ENCODE measurements around the gene IRF3.
A peak's percentile ranks its signal among the peaks of the same experiment; 100 is the strongest.

- TF ChIP-seq POLR2A (IDR thresholded peaks at IDR 0.05; ENCODE audit: low read depth, low read length) = peak; percentile 38
- peak; percentile 64 to 81 (median 73) for TF ChIP-seq CTCF (IDR thresholded peaks at IDR 0.05 in 2 of 3, conservative IDR thresholded peaks at IDR 0.05 in 1 of 3; ENCODE audit: control insufficient read depth in 2 of 3, extremely low read depth in 1 of 3, insufficient read depth in 1 of 3, low read depth in 3 of 3, low read length in 3 of 3)
- TF ChIP-seq HDAC2 (IDR thresholded peaks at IDR 0.05) = no peak
- TF ChIP-seq CUX1 (IDR thresholded peaks at IDR 0.05; ENCODE audit: insufficient replicate concordance, low read depth, low read length) = no peak
- TF ChIP-seq CEBPZ (IDR thresholded peaks at IDR 0.05; ENCODE audit: low read depth, low read length) = no peak
- no peak for TF ChIP-seq EP300 (IDR thresholded peaks at IDR 0.05; ENCODE audit: borderline replicate concordance in 1 of 2, control insufficient read depth in 1 of 2, low read depth in 2 of 2, low read length in 2 of 2)
- TF ChIP-seq BMI1 (IDR thresholded peaks at IDR 0.05; ENCODE audit: borderline replicate concordance) = no peak
- TF ChIP-seq ZNF24 (IDR thresholded peaks at IDR 0.05) = no peak
Measured at GRCh38 chr19:49677901-49678674, 12.4 kb upstream of the IRF3 start.
